ENCODE results near the gene NRCAM. TPM values are rescaled to one million over a fixed set of nuclear protein-coding genes. Genes with fewer than 3 reads are reported as not detected.

Gene NRCAM
- polyA plus RNA-seq, 1 donor from 2014 or later, result 0.49 TPM

DNA sequence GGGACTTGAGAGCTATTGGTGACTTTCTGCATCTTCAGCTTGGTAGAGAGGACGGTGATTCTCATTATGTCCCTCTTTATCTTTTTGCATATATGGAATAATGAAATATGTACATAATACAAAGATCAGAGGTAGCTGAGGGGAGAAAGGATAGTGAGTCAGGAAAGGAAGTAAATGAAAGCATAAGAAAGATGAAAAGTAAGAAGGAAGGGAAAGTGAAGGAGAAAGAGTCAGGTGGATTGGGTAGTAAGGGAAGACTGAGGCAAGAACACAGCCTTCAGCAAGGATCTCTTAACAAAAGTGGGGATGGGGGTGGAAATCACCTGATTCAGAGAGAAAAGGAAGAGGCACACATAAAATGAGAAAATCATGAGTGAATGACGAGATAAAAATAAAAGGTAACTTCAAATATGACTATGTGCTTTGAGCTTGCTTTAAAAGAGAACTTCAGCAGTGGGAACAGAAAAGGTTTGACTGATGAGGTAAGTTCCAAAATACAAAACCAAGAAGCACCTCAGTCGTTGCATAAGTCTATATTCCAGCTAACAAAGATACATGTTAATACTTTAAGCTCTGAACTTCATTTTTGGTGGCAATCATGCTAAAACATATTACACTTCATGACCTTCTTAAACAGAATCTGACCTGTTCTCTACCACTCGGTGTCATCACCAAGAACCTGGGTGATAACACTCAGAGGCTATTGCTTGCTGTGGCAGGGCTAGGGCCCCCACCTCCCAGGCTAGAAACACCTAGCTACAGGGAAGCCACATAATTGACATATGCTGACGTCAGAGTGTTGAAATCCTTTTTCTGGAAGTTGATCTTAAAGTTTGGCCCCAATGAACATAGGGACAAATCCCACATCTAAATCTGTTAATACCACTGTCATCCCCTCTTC lies 32.9 kb downstream of the NRCAM start:
- H3K36me3 Mint-ChIP-seq, result peaks cover 2% of the 10 kb centered on the region
- H3K4me3 Mint-ChIP-seq, result no peak overlapping the region
- H3K27ac Mint-ChIP-seq, result no peak overlapping the region
- peaks cover 2 to 12% (median 10%) of the 10 kb centered on the region in 3 donors for H3K4me1 Mint-ChIP-seq
- no peaks in the 10 kb centered on the region for H3K9me3 Mint-ChIP-seq
- peaks cover 12% of the 10 kb centered on the region for H3K27me3 Mint-ChIP-seq

DNA sequence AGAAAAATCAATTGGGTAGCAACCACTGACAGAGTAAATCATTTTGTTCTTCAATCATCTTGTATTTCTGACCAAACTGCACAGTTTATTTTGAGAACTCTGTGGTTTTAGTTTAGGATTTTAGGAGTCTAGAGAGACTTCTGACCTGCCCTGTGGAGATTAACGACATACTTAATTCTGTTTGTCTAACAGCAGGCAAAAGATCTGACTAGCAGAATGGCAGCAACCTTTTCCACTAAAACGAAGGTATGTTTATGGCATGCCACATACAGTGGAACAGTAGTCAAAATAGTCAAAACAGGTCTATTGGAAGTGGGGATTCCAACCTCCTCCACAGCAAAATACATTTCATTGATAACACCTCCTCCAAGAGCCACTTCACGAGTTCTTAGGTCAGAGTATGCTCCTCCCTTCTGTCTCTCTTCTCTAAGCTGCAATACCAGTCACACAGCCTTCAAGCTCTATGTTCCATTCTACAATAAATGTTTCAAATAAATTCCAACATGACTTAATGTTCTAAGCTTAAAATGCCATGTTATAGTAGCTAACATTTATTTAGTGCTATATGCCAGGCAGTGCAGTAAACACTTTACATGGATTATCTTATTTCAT lies 34.4 kb downstream of the NRCAM start:
- no peak overlapping the region for H3K27ac Mint-ChIP-seq
- no peak overlapping the region for H3K4me3 Mint-ChIP-seq
- H3K36me3 Mint-ChIP-seq, result peaks cover 2% of the 10 kb centered on the region
- peaks cover 12% of the 10 kb centered on the region for H3K27me3 Mint-ChIP-seq
- peaks cover 3 to 15% (median 12%) of the 10 kb centered on the region in 3 donors for H3K4me1 Mint-ChIP-seq
- no peaks in the 10 kb centered on the region for H3K9me3 Mint-ChIP-seq

DNA sequence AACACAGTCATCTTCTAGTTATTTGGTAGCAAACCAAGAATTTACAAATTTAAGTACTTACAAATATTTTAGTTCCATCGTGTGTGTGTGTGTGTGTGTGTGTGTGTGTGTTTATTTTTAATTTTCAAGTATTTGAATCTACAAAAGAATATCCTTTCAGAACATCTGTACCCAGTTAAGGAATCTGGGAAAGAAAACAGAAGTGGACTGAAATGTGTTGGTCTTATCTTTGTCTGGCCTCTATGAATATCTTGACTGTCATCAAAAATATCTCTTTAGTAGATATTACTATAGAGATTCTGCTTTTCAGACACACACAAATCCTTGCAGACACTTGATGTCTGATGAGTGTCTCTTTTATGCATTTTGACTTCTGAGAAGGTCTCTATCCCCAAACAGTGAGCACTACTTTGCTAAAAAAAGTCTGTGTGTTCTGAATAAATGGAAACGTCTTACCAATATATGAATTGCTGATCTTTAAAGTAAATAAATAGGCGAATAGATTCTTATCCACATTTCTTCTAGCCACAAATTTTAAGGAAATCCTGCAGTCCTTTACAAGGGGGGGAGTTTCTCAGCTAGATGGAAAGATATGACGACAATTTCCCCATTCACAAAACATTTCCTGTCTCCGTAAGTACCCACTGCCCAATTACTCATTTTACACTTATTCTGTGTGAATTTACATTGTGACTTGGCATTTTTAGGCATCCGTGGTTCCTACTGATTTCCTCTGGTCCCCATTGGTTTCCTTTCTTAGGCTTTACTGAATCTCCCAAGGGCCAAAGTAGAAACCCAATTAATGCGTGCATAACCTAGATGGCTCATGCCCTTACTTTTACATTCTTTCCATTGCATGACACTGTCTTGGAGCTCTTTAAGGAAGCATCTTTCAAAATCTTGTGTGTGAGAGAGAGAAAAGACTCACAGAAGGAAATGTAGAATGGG lies 36.0 kb downstream of the NRCAM start:
- Mint-ChIP-seq H3K4me1 (peaks cover 17 to 27% (median 27%) of the 10 kb centered on the region in 3 donors), H3K27ac (no peak overlapping the region), H3K4me3 (no peak overlapping the region), H3K9me3 (no peaks in the 10 kb centered on the region), H3K27me3 (peaks cover 13% of the 10 kb centered on the region), H3K36me3 (no peaks in the 10 kb centered on the region)

DNA sequence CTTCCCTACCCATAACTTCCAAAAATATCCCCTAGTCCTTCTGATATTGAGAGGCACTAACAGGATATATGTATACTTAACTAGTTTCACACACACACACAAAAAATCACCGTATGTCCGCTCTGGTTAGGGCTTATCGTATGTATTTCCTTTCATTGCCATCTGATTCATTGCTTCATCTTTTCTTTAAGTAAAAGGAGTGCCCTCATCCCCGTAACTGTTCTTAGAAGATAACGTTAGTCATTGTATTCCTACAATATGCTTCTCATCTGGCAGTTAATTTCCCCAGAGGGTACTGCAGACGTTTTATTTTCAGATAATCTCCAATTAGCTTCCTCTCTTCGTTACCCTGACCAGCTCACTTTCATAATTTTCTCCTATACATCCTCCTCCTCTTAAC lies 37.3 kb downstream of the NRCAM start:
- H3K36me3 Mint-ChIP-seq, result no peaks in the 10 kb centered on the region
- peaks cover 28 to 39% (median 38%) of the 10 kb centered on the region in 3 donors for H3K4me1 Mint-ChIP-seq
- H3K4me3 Mint-ChIP-seq, result peak overlapping the region in 1 of 4 donors; percentile 1
- peaks cover 0 to under 1% (median 0%) of the 10 kb centered on the region in 3 donors for H3K9me3 Mint-ChIP-seq
- H3K27ac Mint-ChIP-seq, result no peak overlapping the region
- peaks cover 16% of the 10 kb centered on the region for H3K27me3 Mint-ChIP-seq

DNA sequence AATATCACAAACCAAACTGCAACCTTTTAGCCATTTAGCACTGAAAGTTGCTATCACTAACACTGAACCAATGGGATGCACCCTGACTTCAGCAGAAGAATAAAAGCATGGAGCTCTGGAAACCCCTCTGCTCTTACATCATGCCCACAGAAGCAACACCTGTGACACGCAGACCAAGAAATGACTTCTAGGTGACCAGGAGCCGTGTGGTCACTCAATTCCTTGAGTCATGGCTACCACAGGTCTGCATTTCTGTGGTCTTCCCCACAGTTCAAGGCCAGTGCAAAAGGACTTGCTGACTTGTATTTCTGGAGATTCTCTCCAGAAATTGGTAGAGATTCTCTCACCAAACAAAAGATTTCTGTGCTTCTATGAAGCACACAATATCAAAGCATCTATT lies 38.3 kb downstream of the NRCAM start:
- peaks cover 32 to 42% (median 41%) of the 10 kb centered on the region in 3 donors for H3K4me1 Mint-ChIP-seq
- no peak overlapping the region for H3K27ac Mint-ChIP-seq
- H3K4me3 Mint-ChIP-seq, result no peak overlapping the region
- no peaks in the 10 kb centered on the region for H3K36me3 Mint-ChIP-seq
- peaks cover 16% of the 10 kb centered on the region for H3K27me3 Mint-ChIP-seq
- H3K9me3 Mint-ChIP-seq, result peaks cover 2 to 6% (median 6%) of the 10 kb centered on the region in 3 donors

DNA sequence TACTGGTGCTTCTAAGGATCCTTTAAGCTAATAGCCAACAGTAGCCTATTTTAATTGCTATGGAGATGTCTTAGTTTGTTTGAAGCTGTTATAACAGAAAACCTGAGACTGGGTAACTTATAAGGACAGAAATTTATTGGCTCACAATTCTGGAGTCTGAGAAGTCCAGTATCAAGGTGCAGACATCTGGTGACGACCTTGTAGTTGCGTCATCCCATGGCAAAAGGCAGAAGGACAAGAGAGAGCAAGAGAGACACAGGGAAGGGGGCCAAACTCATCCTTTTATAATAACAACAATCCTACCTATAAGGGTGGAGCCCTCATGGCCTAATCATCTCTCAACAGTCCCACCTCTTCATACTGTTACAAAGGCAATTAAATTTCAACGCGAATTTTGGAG lies 39.1 kb downstream of the NRCAM start:
- Mint-ChIP-seq H3K9me3 (peaks cover 2 to 9% (median 8%) of the 10 kb centered on the region in 3 donors), H3K4me1 (peaks cover 32 to 42% (median 41%) of the 10 kb centered on the region in 3 donors), H3K4me3 (peak overlapping the region in 1 of 4 donors; percentile 90), H3K27me3 (peaks cover 15% of the 10 kb centered on the region), H3K27ac (peak overlapping the region in 1 of 3 donors; percentile 93), H3K36me3 (no peaks in the 10 kb centered on the region)

DNA sequence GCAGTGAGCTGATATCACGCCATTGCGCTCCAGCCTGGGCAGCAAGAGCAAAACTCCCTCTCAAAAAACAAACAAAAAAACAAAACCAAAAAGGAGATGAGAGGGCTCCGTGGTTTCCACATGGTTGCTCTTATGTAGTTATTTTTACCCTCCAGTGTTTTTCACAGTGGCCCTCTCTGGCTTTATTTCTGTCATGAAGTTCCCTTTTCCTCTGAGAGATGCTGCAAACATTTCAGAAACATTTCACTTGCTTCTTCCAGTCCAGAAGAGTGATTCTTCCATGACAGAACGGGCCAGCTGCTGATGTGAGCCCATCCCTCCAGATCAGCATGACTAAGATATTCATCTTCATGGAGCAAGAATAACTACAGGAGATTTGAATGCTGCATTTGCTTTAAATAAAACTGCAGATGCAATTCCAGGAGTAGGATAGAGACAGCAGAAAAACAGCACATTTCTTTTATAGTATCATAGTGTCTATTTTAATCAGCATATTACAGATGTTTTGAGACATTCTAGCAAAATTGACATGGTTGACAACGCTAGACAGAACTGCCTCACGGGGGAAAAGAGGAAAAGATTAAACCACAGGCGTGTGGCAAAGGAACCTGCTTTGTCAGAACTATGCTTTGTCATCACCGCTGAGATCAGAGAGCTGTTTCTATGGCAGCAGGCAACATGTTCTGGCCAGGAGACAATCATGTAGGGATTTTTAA lies 40.3 kb downstream of the NRCAM start:
- Mint-ChIP-seq H3K36me3 (no peaks in the 10 kb centered on the region), H3K27ac (peak overlapping the region in 2 of 3 donors; percentile 83 to 93), H3K27me3 (peaks cover 11% of the 10 kb centered on the region), H3K9me3 (peaks cover 2 to 9% (median 8%) of the 10 kb centered on the region in 3 donors), H3K4me3 (peak overlapping the region; percentile 73 to 90 (median 82)), H3K4me1 (peaks cover 30 to 42% (median 41%) of the 10 kb centered on the region in 3 donors)

DNA sequence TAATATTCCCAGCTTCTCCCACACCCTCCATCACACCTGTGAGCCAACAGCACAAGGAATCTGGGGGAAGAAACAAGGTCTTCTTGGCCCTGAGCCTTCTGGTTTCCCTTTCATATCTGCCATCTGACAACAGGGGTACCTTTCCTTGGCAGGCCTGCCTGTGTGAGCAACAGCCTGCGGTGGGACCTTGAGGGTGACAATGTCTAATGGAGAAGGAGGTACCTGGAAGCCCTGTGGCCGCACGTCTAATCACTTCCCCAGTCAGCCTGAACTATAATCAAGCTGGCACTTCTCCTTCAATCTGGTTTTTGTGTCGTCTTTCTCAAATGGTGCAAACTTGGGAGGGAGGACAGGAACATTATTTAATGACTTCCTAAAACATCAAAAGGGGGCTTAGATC lies 41.2 kb downstream of the NRCAM start:
- Mint-ChIP-seq H3K27me3 (peaks cover 3% of the 10 kb centered on the region), H3K4me1 (peaks cover 30 to 37% (median 37%) of the 10 kb centered on the region in 3 donors), H3K9me3 (peaks cover 2 to 9% (median 8%) of the 10 kb centered on the region in 3 donors), H3K4me3 (peak overlapping the region; percentile 35 to 90 (median 66)), H3K27ac (peak overlapping the region in 2 of 3 donors; percentile 83 to 93), H3K36me3 (no peaks in the 10 kb centered on the region)

DNA sequence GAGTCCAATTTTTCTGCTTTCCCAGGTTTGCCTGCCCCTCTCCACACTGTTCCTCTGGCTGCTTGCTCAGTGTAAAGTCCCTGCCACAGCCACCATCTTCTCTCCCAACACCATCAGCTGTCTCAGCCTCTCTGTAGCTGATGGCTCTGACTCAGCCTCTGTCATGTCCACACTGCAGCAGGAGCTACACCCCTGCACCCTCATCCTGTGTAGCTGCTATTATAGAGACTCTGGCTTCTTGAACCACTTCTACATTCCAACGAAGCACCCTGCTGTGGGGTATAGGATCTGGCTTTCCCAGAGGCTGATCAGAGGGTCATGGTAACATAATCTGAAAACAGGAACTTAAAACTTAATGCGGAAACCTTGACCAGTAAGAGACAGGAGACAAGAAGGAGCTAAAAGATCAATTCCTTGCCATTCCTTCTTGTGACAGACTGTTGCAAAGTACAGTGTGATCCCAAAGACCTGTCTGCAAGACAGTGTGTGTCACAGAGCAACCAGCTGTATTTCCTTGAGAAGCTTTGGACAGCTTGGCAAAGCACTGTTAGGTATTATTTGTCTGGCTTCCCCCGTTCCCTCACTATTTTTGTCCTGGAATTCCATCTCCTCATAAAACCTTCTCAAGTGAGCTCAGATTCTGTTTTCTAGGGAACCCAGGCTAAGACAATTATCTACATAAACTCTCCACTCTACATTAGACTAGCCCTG lies 42.3 kb downstream of the NRCAM start:
- H3K27me3 Mint-ChIP-seq, result peaks cover 3% of the 10 kb centered on the region
- H3K36me3 Mint-ChIP-seq, result no peaks in the 10 kb centered on the region
- H3K9me3 Mint-ChIP-seq, result peaks cover 2 to 9% (median 8%) of the 10 kb centered on the region in 3 donors
- H3K27ac Mint-ChIP-seq, result peak overlapping the region in 1 of 3 donors; percentile 3
- peaks cover 30 to 35% (median 33%) of the 10 kb centered on the region in 3 donors for H3K4me1 Mint-ChIP-seq
- peak overlapping the region in 2 of 4 donors; percentile 9 to 39 for H3K4me3 Mint-ChIP-seq

DNA sequence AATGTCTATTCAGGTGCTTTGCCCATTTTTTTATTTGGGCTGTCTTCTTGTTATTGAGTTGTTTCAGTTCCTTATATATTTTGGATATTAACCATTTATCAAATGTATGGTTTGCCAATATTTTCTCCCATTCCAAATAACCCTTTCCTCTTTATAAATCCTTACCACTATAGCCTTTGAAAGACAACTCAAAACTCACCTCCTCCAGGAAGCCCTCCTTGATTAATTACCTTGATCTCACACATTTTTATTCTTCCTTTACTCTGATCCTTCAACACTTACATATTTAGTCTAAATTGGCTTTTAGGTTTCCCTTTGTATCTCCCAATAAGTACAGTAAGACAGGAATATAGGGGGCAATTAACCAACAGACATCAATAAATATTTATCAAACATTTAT lies 42.9 kb downstream of the NRCAM start:
- no peak overlapping the region for H3K27ac Mint-ChIP-seq
- peaks cover 3% of the 10 kb centered on the region for H3K27me3 Mint-ChIP-seq
- H3K36me3 Mint-ChIP-seq, result no peaks in the 10 kb centered on the region
- no peak overlapping the region for H3K4me3 Mint-ChIP-seq
- H3K4me1 Mint-ChIP-seq, result peaks cover 30 to 34% (median 31%) of the 10 kb centered on the region in 3 donors
- peaks cover 2 to 9% (median 8%) of the 10 kb centered on the region in 3 donors for H3K9me3 Mint-ChIP-seq

DNA sequence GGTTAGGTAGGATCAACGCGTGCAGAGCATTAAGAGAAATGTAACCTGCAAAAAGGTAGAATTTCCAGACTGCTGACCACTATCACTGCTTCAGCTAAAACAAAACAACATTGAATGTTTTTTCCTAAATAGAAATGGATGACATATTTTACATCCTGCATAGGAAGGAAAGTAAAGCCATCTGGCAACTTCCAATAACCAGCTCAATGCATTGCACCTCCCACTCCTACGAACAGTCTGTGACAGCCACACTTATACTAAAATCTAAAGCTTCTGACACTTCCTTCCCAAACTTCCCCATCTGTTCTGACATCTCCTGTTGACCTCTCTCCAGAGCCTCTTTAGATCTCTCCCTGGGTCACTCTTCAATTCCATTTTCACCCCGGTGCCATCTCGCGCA lies 47.1 kb downstream of the NRCAM start:
- Mint-ChIP-seq H3K4me3 (peak overlapping the region in 1 of 4 donors; percentile 31), H3K27ac (no peak overlapping the region), H3K4me1 (peaks cover 4 to 8% (median 5%) of the 10 kb centered on the region in 3 donors), H3K36me3 (no peaks in the 10 kb centered on the region), H3K27me3 (no peaks in the 10 kb centered on the region), H3K9me3 (peaks cover 2 to 9% (median 8%) of the 10 kb centered on the region in 3 donors)

DNA sequence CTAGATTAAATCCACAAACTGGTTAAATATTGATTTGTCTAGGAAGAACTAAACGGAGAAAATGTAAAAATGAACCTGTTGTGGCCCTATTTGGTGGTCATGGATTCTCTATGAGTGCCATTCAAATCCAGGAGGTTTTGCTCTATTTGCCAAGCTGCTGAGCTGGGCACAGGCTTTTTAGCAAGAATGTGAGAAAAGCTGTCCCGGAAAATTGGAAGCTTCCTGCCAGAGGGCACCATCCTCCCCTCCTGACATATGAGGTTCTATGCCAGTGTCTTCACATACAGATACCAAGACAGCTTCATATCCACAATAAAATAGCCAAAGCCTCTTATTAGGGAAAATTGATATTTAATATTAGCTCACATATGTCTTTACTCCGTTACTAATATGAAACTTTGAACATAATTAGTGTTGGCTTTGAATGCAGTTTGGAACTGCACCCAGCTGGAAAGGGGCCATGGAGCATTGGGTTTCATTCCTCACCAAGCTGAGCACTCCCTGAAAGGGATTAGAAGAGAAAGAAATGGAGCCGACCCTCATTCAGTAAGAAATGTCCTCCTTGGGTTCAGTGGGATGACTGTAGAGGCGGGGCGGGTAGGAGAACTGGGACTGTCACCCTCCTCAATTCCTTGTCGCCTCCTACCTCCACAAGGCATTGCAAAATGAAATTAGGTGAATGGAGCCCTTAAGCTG lies 47.8 kb downstream of the NRCAM start:
- no peak overlapping the region for H3K27ac Mint-ChIP-seq
- H3K36me3 Mint-ChIP-seq, result no peaks in the 10 kb centered on the region
- no peak overlapping the region for H3K4me3 Mint-ChIP-seq
- no peaks in the 10 kb centered on the region for H3K27me3 Mint-ChIP-seq
- peaks cover 2 to 8% (median 4%) of the 10 kb centered on the region in 3 donors for H3K9me3 Mint-ChIP-seq
- H3K4me1 Mint-ChIP-seq, result peaks cover 0 to 4% (median 2%) of the 10 kb centered on the region in 3 donors

DNA sequence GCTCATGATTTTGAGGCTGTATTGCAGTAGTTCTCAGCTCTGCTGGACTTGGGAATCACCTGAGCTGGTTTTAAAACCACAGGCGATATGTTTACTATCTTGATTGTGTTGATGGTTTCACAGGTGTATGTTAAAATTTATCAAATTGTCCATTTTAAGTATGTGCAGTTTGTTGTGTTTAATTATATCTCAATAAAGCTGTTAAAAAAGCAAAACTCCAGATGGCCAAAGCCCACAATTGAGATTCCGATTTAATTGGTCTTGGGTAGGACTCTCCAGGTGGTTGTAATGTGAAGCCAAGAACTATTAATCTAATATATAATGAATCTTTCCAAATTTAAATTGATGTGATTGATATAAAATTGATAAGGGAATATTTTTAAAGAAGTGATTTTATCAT lies 48.6 kb downstream of the NRCAM start:
- H3K27me3 Mint-ChIP-seq, result no peaks in the 10 kb centered on the region
- H3K36me3 Mint-ChIP-seq, result no peaks in the 10 kb centered on the region
- H3K9me3 Mint-ChIP-seq, result peaks cover 0 to under 1% (median 0%) of the 10 kb centered on the region in 3 donors
- H3K27ac Mint-ChIP-seq, result no peak overlapping the region
- peaks cover 0 to 2% (median 0%) of the 10 kb centered on the region in 3 donors for H3K4me1 Mint-ChIP-seq
- no peak overlapping the region for H3K4me3 Mint-ChIP-seq
